GM12873 (cell line): ENCODE data around the gene KLK10.

ENCODE experiments used
- CTCF ChIP-seq: IDR thresholded peaks from 2 replicates; pipeline ENCODE4 v1.5.1; 2012; ENCODE audit warnings: low read depth, mild to moderate bottlenecking, moderate library complexity, low read length, control low read depth; ENCODE audit not compliant: insufficient read depth; ENCODE audit errors: missing control alignments

The KLK10 gene

GRCh38 chr19:51031880-51032225 lies 12.3 kb upstream of the KLK10 start:
- TF ChIP-seq CTCF: no peak

GRCh38 chr19:51031220-51031879 lies 11.8 kb upstream of the KLK10 start:
- TF ChIP-seq CTCF: no peak

GRCh38 chr19:51030631-51031030 lies 11.1 kb upstream of the KLK10 start:
- TF ChIP-seq CTCF: no peak

- no peak for TF ChIP-seq CTCF
Observed at GRCh38 chr19:51029718-51030117, 10.2 kb upstream of the KLK10 start.

GRCh38 chr19:51027873-51028272 lies 8.4 kb upstream of the KLK10 start:
- TF ChIP-seq CTCF: no peak

GRCh38 chr19:51027126-51027806 lies 7.8 kb upstream of the KLK10 start:
- TF ChIP-seq CTCF: no peak

GRCh38 chr19:51026554-51026831 lies 7.0 kb upstream of the KLK10 start, which contains the start of gene KLK11:
KLK11 (minus strand) TSS chr19:51026616; CDS start chr19:51025631, 985 bp downstream.
- no peak for TF ChIP-seq CTCF
